ENCODE results near the gene FAM3B. TPM values are rescaled to one million over a fixed set of nuclear protein-coding genes. Genes with fewer than 3 reads are reported as not detected.
A peak's percentile ranks its signal among the peaks of the same experiment; 100 is the strongest.

Gene FAM3B
- total RNA-seq, 1 donor from 2014 or later, result 0.20 TPM

GRCh38 chr21:41369105-41369919 is 52.7 kb downstream of the FAM3B start:
- no peak for DNase-seq

GRCh38 chr21:41369920-41370839 is 53.6 kb downstream of the FAM3B start:
- no peak for DNase-seq

DNA sequence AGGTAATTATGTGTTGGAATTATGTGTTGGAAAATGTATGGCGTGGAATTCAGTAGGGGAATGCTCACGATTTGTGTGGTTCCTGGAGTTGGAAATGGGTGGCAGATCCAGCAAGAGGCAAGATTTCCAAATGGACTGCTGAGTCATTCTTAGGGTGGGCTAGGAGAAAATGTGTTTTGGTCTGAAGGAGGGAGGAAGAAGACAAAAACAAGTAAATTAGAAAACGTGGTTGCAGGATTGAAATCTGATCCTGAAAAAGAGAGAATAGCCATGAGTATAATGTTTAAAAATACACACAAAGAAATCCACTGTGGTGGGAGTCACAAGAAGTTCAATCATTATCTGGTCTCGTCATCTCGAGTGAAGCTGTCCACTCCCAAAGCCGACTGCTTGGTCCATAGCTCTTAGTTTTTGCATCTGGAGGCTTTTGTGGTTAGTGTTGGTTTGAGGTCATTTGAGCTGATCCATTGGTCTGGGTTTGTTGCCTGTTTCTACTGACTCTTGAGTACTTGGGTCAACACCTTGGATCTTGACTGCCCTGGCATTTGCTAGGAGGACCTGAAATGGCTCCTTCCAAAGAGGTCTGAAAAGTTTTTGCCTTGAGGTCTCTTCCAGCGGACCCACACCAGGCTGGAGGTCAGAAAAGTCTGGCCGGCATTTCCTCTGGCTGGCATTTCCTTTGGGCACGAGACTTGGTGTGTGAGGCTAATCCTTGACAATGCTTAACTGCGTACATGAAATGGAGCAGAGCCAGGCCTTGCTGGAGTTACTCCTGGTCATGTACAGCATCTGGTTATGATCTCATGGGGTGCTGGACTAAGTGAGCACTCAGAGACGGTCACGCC is 54.5 kb downstream of the FAM3B start:
- no peak for DNase-seq

DNA sequence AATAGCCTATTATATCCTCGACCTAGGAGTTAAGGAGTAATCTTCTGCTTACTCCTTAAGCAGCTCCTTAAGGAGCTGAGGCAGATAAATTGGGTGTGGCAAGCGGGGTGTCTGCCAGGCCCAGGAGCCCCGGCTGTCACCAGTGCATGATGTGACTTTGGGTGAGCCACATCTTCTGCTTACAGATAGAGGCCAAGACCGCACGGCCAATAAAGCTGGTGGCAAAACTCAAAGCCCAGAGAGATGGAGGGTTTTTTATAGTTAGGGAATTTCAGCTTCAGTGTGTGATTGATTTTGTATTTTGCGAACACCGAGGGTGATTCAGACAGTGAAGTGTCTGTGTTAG is 55.1 kb downstream of the FAM3B start:
- DNase-seq, result no peak

DNA sequence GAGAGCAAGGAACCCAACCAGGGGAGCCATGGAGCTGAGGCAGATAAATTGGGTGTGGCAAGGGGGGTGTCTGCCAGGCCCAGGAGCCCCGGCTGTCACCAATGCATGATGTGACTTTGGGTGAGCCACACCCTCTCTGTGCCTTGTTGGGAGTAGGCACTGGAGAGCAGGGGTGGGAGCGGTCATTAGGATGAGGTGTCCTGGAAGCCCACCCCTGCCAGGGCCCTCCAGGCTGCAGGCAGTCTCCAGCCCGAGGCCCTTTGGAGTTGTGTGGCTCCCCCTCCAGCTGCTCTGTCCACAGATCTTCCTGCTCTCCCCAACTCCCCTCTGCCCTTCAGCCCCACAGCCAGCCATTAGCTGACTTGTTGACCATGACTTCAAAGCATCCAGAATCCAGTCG is 56.7 kb downstream of the FAM3B start:
- DNase-seq, result no peak

DNA sequence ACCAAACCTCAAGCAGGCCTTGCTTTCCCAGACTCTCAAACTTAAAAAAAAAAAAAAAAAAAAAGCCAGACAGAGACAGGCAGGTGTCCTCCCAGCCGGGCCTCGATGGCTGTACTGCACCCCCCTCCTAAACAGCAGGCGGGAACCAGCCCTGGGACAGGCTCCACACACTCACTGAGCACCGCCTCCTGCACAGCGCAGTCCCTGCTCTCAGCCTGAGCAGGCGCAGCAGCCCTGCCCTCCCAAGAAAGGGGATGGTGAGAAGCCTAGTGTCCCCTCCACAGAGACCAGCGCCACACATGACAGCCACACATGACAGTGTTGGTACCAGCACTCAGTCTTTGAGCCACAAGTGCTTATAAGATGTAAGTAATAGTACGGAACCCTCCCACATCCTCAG is 57.2 kb downstream of the FAM3B start:
- DNase-seq, result no peak

DNA sequence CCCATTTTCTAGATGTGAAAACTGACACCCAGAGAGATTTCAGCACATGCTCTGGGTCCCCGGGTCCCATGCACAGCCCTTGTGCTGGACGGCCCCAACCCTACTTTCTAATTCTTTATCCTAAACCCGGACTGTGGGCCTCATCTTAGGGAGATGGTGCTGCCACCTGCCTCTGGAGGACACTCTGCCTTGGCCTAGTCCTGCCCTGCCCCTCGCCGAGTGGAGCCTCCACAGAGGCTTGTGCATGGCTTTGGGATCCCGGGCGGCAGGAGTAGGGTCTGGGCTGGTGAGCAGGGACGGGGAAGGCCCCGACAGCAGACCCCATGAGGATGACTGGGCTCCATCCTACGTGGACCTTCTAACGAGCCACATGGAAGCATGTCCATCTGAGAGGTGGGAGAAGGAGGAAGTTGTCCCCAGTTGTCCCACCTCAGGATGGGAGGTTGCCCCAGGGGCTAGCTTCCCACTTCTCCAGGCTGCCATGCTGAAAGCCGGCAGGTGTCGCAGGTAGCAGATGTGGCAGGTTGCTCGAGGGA is 57.6 kb downstream of the FAM3B start:
- DNase-seq, result no peak

- DNase-seq, result no peak
Observed at GRCh38 chr21:41374867-41375533, 58.4 kb downstream of the FAM3B start.

- no peak for DNase-seq
Observed at GRCh38 chr21:41375875-41376274, 59.3 kb downstream of the FAM3B start.

DNA sequence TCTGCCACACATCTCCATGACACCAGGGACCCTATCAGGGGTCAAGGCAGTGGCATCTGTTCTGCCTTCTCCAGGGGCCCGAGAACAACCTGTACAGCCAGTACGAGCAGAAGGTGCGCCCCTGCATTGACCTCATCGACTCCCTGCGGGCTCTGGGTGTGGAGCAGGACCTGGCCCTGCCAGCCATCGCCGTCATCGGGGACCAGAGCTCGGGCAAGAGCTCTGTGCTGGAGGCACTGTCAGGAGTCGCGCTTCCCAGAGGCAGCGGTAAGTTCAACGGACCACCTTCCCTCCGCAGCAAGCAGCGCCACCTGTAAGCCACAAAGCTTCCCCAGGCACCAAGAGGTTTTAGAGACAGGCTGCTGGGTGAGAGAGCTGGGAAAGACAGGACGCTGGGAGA is 61.1 kb downstream of the FAM3B start:
- no peak for DNase-seq

- no peak for DNase-seq
Observed at GRCh38 chr21:41378849-41379248, 62.2 kb downstream of the FAM3B start.

DNA sequence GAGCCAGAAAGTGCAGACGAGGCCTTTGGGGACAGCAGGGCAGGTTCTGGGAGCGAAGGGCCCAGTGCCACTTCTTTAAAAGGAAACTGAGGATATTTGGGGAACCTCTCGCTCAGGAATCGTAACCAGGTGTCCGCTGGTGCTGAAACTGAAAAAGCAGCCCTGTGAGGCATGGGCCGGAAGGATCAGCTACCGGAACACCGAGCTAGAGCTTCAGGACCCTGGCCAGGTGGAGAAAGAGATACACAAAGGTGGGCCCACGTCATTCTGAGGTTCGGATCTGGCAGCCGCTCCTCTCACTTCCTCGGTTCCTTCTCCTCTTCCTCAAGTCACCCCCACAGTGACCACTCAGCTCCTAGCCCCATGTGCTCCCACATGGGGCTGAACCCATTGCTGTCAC is 63.3 kb downstream of the FAM3B start:
- DNase-seq, result no peak

DNA sequence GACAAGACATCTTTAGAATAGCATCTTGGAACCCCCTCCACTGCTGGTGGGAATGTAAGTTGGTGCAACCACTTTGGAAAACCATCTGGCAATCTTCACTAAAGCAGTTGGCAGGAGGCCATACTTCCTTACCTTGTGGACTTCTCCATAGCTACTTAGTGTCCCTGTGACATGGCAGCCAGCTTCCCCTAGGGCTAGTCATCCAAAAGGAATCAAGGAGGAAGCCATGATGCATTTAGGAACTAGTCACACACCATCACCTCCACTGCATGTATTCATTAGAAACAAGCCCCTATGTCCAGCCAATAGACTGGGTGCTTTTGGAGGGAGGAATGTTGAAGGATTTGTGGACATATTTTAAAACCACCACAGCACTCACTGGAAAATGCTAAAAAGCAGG is 65.1 kb downstream of the FAM3B start:
- no peak for DNase-seq

- peak; percentile 54 for DNase-seq
Observed at GRCh38 chr21:41387042-41387819, 70.6 kb downstream of the FAM3B start.

DNA sequence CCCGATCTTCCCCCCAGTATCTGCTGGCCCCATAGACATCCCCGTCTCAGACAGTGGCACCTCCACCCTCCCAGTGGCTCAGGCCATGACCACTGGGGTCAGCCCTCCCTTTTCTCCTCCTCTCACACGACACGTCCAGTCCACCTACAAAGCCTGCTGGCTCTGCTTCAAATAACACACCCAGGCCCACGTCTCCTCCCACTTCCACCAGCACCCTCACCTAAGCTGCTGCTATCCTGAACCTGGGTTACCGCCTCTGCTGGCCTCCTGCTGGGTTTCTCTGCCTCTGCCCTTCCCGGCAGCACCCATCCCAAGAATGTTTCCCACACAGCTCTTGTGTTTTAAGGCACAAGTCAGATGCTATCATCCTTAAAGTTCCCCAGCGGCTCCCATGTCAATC is 71.2 kb downstream of the FAM3B start:
- DNase-seq, result no peak

DNA sequence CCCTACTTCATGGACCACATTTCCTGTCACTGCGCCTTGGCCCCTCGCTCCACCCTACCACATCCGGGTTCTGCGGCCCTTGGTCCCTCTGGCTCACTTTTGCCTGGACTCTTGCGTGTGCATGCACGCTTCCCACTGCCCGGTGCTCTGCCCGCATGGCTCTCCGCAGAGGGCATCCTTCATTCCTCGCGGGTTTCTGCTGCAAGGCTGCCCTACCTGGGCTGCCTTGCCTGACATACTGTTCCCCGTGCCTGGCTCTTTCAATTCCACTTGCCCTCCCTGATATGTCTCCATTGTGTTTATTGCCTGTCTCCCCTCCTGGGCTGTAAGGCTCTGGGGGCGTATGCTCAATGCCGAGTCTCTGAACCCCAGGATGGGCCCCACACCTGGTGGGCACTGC is 71.7 kb downstream of the FAM3B start:
- no peak for DNase-seq

- DNase-seq, result no peak
Observed at GRCh38 chr21:41390043-41390639, 73.5 kb downstream of the FAM3B start.

DNA sequence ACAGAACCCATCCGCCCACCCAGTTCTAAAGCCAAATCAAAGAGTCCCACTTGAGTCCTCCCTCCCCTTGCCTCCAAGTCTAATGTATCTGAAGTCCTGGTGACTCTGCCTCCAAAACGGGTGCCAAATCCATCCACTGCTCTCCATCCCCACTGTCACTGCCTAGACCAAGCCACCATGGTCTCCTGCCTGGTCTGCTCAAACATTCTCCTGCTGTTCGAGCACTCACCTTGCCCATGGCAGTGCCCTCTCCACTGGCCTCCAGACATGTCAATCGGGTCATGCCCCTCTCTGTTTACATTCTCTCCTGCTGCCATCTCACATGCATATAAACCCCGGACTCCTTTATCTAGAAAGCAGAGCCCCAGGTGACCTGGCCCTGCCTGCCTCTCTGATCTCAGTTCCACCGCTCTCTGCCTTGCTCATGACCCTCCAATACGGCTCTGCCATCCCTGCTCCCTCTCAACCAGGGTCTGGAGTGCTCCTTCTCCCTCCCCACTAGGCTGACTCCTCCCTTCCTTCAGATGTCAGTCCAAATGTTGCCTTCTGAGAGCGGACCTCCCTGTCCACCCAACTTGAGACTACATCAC is 77.4 kb downstream of the FAM3B start:
- no peak for DNase-seq

DNA sequence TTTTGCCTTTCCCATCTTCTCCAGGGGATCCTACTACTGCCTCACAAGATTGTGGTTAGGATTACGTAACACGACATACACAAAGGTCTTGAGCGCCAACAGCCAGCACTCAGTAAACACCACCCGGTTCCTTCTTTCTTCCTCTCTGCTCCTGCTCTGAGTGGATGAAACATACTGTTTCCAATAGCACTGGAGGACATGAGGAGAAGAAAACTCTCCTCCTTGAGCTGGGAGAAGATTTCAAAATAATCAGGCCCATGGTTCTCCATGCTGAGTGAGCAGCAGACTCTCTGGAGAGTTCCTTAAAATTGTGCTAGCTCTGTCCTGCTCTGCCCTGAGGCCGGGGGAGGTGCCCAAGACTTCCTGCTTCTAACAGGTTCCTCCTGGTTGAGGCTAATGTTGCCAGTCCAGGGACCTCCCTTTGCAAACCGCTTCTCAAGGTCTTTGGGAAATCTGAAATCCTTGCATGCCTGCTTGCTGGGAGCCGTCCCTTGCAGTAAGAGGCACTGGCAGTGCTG is 80.0 kb downstream of the FAM3B start:
- no peak for DNase-seq

GRCh38 chr21:41397471-41397891 is 80.9 kb downstream of the FAM3B start:
- DNase-seq, result no peak
